GM12878 (cell line): Measurements from ENCODE around the gene OSBPL10. TPM values are rescaled to one million over a fixed set of nuclear protein-coding genes. Genes with fewer than 3 reads are reported as not detected.

ENCODE experiments used
- ATAC-seq: fragments of 200-7000 bp; cut with Tn5 transposase; 3 replicates; pipeline ENCODE4 v1.9.1; 2020; ENCODE audit warnings: mild to moderate bottlenecking, moderate library complexity
- BruUV-seq: library from RNA; stranded (reverse); fragments of 400-500 nt; replicated peaks from 2 replicates; lab custom pipeline; 2021; lab: Mats Ljungman, UMichigan
- CTCF ChIA-PET: fragments of 300-600 bp; sonication (Branson Sonifier 250); formaldehyde crosslinking; extraction: SDS; loops from one replicate; lab custom pipeline; 2021; ENCODE audit warnings: inconsistent platforms; lab: Yijun Ruan, JAX
- POLR2A ChIA-PET: fragments of 350-600 bp; formaldehyde crosslinking; extraction: SDS; loops from one replicate; lab custom pipeline; 2021; ENCODE audit warnings: inconsistent platforms; lab: Charles Lee
- RAD21 ChIA-PET: fragments of 300-600 bp; sonication (Branson Sonifier 250); formaldehyde crosslinking; loops from one replicate; lab custom pipeline; 2023; ENCODE audit warnings: antibody characterized with exemption; ENCODE audit not compliant: unreplicated experiment; lab: Charles Lee
- SMC1A ChIA-PET: fragments of 300-600 bp; sonication (Branson Sonifier 250); formaldehyde crosslinking; loops from one replicate; lab custom pipeline; 2023; ENCODE audit not compliant: unreplicated experiment, uncharacterized antibody; lab: Charles Lee
- DNase-seq: peaks from one replicate; pipeline ENCODE4 v3.0.0-alpha.2; 2011; ENCODE audit warnings: low read depth, low spot score
- FAIRE-seq: peaks from 3 replicates; lab custom pipeline; 2011; peaks lifted over from hg19 to GRCh38; lab: Jason Lieb, UNC
- H2AFZ ChIP-seq: 2 replicates; pipeline ENCODE4 v1.6.0; 2011; ENCODE audit warnings: low read depth, low read length, control low read depth; ENCODE audit not compliant: control insufficient read depth
- H3K27ac ChIP-seq: 2 replicates; pipeline ENCODE4 v1.5.1; 2011; ENCODE audit warnings: control low read depth; ENCODE audit not compliant: control insufficient read depth, insufficient read depth
- H3K27me3 ChIP-seq, 2 experiments: replicated peaks in 1 of 2; 2 replicates each; pipeline versions ENCODE4 v1.6.0 to v1.6.1; 2011; ENCODE audit warnings: low read length in 1 of 2; ENCODE audit not compliant: control insufficient read depth in 2 of 2, insufficient read depth in 2 of 2
- H3K36me3 ChIP-seq, 2 experiments: 2 replicates each; pipeline ENCODE4 v1.5.1; 2011; ENCODE audit warnings: low read length in 1 of 2; ENCODE audit not compliant: control insufficient read depth in 2 of 2, insufficient read depth in 2 of 2
- H3K4me1 ChIP-seq: 2 replicates; pipeline ENCODE4 v1.6.1; 2011; ENCODE audit warnings: mild to moderate bottlenecking, low read length, moderate library complexity, mixed read lengths; ENCODE audit not compliant: control insufficient read depth, insufficient read depth
- H3K4me2 ChIP-seq: 2 replicates; pipeline ENCODE4 v1.6.0; 2011; ENCODE audit warnings: control low read depth; ENCODE audit not compliant: control insufficient read depth, insufficient read depth
- H3K4me3 ChIP-seq: fragments of 200-600 bp; sonication (generic); 2 replicates; pipeline ENCODE4 v1.5.1; 2016
- H3K79me2 ChIP-seq: 2 replicates; pipeline ENCODE4 v1.6.0; 2011; ENCODE audit warnings: low read length; ENCODE audit not compliant: control insufficient read depth, insufficient read depth
- H3K9ac ChIP-seq: 2 replicates; pipeline ENCODE4 v1.8.0; 2011; ENCODE audit warnings: low read length, control low read depth, mixed read lengths; ENCODE audit not compliant: control insufficient read depth, insufficient read depth
- H3K9me3 ChIP-seq: replicated peaks from 3 replicates; pipeline ENCODE4 v1.5.1; 2011; ENCODE audit warnings: mild to moderate bottlenecking, low read length; ENCODE audit not compliant: control insufficient read depth, insufficient read depth
- H4K20me1 ChIP-seq: 2 replicates; pipeline ENCODE4 v1.6.0; 2011; ENCODE audit not compliant: control insufficient read depth, insufficient read depth
- CBFB ChIP-seq: IDR thresholded peaks from 2 replicates; pipeline ENCODE4 v1.6.1; 2016; ENCODE audit warnings: antibody characterized with exemption, low read depth
- KDM1A ChIP-seq: fragments of 200-600 bp; sonication (generic); IDR thresholded peaks from 2 replicates; pipeline ENCODE4 v1.6.1; 2016; ENCODE audit warnings: borderline replicate concordance
- NR2C1 ChIP-seq: fragments of 450-650 bp; IDR thresholded peaks from 2 replicates; pipeline ENCODE4 v1.6.1; 2017; ENCODE audit warnings: antibody characterized with exemption, mild to moderate bottlenecking, moderate library complexity
- NR2C2 ChIP-seq: IDR thresholded peaks from 2 replicates; pipeline ENCODE4 v1.6.1; 2011; ENCODE audit warnings: borderline replicate concordance, low read depth; ENCODE audit not compliant: control insufficient read depth, insufficient read length
- SMAD5 ChIP-seq: IDR thresholded peaks from 2 replicates; pipeline ENCODE4 v1.6.1; 2016; ENCODE audit warnings: antibody characterized with exemption, low read depth
- YBX1 ChIP-seq: fragments of 450-650 bp; IDR thresholded peaks from 2 replicates; pipeline ENCODE4 v1.6.1; 2016; ENCODE audit warnings: antibody characterized with exemption
- ZBED1 ChIP-seq: IDR thresholded peaks from 2 replicates; pipeline ENCODE4 v1.6.1; 2016; ENCODE audit warnings: borderline replicate concordance
- ZNF384 ChIP-seq: IDR thresholded peaks from 2 replicates; pipeline ENCODE4 v1.6.1; 2012; ENCODE audit warnings: low read depth, mild to moderate bottlenecking, low read length, improper control_type of control experiment, borderline replicate concordance
- WGBS: methylation state at CpG from one replicate; pipeline ENCODE4 v1.1.6; 2016; ENCODE audit warnings: low lambda C conversion rate; ENCODE audit not compliant: insufficient replicate concordance, insufficient coverage; ENCODE audit errors: missing lambda C conversion rate; 5-methylcytosine and 5-hydroxymethylcytosine counted together
- in situ Hi-C: fragments of 300-500 bp; cut with MboI; formaldehyde crosslinking; loops from 9 replicates; pipeline ENCODE4 v1.14.3; 2018; ENCODE audit warnings: mixed read lengths
- intact Hi-C: fragments of 100-400 bp; cut with micrococcal nuclease; formaldehyde crosslinking; loops from one replicate; pipeline ENCODE4 v1.14.2; 2022; ENCODE audit not compliant: unreplicated experiment
- polyA plus RNA-seq, 11 experiments: library from polyadenylated mRNA; depleted of rRNA in 4 of 11; unstranded in 6 of 11; stranded (reverse) in 5 of 11; fragments of >200 nt; fragmentation: Nextera tagmentation in 4 of 11; fragmentation: Illumina TruSeq in 1 of 11; extraction: Ambion mirVana in 4 of 11; extraction: Trizol in 1 of 11; gene quantifications; 1 replicate in 1 of 11; 2 replicates in 10 of 11; pipeline versions ENCODE4 v1.2.1 to v1.2.3, GENCODE V29; 2011 to 2016; ENCODE audit warnings: inconsistent platforms in 2 of 11, missing spikeins in 2 of 11, low read depth in 1 of 11
- total RNA-seq, 4 experiments: library from RNA; depleted of rRNA in 3 of 4; stranded (reverse); fragments of >200 nt in 3 of 4; fragmentation: Illumina TruSeq in 1 of 4; extraction: Trizol in 1 of 4; gene quantifications; 2 replicates each; pipeline versions ENCODE4 v1.2.1 to v1.2.3, GENCODE V29; 2013 to 2021
- TF ChIP-seq, protein P1 (sequence below): IDR thresholded peaks from 2 replicates; pipeline ENCODE4 v1.6.1; 2011; ENCODE audit warnings: borderline replicate concordance, low read depth, mild to moderate bottlenecking, moderate library complexity, low read length; ENCODE audit not compliant: insufficient read depth, poor library complexity, severe bottlenecking
- TF ChIP-seq, protein P2 (sequence below): fragments of 450-650 bp; formaldehyde crosslinking; IDR thresholded peaks from 2 replicates; pipeline ENCODE4 v1.5.0; 2022; ENCODE audit warnings: mild to moderate bottlenecking, missing genetic modification characterization
- TF ChIP-seq, protein P3 (sequence below): fragments of 150-350 bp; IDR thresholded peaks from 2 replicates; pipeline ENCODE4 v1.6.1; 2016; ENCODE audit warnings: low read depth, low read length
- TF ChIP-seq, protein P4 (sequence below): fragments of 450-650 bp; IDR thresholded peaks from 2 replicates; pipeline ENCODE4 v1.6.1; 2017; ENCODE audit warnings: mild to moderate bottlenecking, moderate library complexity

Gene OSBPL10
- total and polyA plus RNA-seq, 10 of the 15 experiments (the other 5 are each of a cell fraction or from before 2014, with no cell fraction given) = 0.03 to 0.25 (median 0.09) TPM; not detected in 5

DNA sequence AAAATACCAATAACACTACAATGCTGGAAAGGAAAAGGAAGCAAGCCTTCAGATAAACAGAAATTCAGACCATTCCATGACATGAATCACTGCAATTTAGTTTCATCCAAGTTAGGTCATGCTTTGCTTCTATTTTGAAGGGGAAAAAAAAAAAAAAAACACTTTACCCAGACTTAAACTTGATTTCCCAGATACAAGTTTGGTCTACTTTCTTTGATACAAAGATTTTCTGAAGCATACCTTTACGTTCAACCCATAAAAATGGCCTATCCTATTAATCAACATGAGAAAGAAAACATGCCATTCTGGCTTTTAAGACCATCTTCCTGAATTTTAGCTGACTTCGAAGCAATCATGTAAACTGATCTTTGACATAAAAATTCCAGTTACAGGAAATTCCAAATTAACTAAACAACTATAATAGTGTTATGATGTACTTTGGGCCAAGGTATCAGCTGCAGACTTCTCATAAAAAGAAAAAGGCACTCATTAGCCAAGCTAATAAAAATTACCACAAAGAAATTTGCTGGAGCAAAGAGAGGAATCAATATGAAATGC, 12.6 kb downstream of the OSBPL10 start:
- FAIRE-seq (no peak), DNase-seq (no peak), ATAC-seq (no peak)
- no peaks in the 10 kb centered on the region for H3K27me3 ChIP-seq
- H3K9ac ChIP-seq = no peak overlapping the region
- H4K20me1 ChIP-seq = no peaks in the 10 kb centered on the region
- no TSS peak for BruUV-seq
- WGBS = 42% methylated on average over 2 of the region's 2 CpGs
- no peak overlapping the region for H2AFZ ChIP-seq
- TF ChIP-seq NR2C1 (no peak), ZNF384 (no peak), NR2C2 (no peak), SMAD5 (no peak), KDM1A (no peak), CBFB (no peak), YBX1 (no peak), ZBED1 (no peak)
- TF ChIP-seq, protein P1, sequence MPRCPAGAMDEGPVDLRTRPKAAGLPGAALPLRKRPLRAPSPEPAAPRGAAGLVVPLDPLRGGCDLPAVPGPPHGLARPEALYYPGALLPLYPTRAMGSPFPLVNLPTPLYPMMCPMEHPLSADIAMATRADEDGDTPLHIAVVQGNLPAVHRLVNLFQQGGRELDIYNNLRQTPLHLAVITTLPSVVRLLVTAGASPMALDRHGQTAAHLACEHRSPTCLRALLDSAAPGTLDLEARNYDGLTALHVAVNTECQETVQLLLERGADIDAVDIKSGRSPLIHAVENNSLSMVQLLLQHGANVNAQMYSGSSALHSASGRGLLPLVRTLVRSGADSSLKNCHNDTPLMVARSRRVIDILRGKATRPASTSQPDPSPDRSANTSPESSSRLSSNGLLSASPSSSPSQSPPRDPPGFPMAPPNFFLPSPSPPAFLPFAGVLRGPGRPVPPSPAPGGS = no peak
- TF ChIP-seq, protein P2, sequence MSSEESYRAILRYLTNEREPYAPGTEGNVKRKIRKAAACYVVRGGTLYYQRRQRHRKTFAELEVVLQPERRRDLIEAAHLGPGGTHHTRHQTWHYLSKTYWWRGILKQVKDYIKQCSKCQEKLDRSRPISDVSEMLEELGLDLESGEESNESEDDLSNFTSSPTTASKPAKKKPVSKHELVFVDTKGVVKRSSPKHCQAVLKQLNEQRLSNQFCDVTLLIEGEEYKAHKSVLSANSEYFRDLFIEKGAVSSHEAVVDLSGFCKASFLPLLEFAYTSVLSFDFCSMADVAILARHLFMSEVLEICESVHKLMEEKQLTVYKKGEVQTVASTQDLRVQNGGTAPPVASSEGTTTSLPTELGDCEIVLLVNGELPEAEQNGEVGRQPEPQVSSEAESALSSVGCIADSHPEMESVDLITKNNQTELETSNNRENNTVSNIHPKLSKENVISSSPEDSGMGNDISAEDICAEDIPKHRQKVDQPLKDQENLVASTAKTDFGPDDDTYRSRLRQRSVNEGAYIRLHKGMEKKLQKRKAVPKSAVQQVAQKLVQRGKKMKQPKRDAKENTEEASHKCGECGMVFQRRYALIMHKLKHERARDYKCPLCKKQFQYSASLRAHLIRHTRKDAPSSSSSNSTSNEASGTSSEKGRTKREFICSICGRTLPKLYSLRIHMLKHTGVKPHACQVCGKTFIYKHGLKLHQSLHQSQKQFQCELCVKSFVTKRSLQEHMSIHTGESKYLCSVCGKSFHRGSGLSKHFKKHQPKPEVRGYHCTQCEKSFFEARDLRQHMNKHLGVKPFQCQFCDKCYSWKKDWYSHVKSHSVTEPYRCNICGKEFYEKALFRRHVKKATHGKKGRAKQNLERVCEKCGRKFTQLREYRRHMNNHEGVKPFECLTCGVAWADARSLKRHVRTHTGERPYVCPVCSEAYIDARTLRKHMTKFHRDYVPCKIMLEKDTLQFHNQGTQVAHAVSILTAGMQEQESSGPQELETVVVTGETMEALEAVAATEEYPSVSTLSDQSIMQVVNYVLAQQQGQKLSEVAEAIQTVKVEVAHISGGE = no peak
- TF ChIP-seq, protein P3, sequence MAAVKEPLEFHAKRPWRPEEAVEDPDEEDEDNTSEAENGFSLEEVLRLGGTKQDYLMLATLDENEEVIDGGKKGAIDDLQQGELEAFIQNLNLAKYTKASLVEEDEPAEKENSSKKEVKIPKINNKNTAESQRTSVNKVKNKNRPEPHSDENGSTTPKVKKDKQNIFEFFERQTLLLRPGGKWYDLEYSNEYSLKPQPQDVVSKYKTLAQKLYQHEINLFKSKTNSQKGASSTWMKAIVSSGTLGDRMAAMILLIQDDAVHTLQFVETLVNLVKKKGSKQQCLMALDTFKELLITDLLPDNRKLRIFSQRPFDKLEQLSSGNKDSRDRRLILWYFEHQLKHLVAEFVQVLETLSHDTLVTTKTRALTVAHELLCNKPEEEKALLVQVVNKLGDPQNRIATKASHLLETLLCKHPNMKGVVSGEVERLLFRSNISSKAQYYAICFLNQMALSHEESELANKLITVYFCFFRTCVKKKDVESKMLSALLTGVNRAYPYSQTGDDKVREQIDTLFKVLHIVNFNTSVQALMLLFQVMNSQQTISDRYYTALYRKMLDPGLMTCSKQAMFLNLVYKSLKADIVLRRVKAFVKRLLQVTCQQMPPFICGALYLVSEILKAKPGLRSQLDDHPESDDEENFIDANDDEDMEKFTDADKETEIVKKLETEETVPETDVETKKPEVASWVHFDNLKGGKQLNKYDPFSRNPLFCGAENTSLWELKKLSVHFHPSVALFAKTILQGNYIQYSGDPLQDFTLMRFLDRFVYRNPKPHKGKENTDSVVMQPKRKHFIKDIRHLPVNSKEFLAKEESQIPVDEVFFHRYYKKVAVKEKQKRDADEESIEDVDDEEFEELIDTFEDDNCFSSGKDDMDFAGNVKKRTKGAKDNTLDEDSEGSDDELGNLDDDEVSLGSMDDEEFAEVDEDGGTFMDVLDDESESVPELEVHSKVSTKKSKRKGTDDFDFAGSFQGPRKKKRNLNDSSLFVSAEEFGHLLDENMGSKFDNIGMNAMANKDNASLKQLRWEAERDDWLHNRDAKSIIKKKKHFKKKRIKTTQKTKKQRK = no peak
- TF ChIP-seq, protein P4, sequence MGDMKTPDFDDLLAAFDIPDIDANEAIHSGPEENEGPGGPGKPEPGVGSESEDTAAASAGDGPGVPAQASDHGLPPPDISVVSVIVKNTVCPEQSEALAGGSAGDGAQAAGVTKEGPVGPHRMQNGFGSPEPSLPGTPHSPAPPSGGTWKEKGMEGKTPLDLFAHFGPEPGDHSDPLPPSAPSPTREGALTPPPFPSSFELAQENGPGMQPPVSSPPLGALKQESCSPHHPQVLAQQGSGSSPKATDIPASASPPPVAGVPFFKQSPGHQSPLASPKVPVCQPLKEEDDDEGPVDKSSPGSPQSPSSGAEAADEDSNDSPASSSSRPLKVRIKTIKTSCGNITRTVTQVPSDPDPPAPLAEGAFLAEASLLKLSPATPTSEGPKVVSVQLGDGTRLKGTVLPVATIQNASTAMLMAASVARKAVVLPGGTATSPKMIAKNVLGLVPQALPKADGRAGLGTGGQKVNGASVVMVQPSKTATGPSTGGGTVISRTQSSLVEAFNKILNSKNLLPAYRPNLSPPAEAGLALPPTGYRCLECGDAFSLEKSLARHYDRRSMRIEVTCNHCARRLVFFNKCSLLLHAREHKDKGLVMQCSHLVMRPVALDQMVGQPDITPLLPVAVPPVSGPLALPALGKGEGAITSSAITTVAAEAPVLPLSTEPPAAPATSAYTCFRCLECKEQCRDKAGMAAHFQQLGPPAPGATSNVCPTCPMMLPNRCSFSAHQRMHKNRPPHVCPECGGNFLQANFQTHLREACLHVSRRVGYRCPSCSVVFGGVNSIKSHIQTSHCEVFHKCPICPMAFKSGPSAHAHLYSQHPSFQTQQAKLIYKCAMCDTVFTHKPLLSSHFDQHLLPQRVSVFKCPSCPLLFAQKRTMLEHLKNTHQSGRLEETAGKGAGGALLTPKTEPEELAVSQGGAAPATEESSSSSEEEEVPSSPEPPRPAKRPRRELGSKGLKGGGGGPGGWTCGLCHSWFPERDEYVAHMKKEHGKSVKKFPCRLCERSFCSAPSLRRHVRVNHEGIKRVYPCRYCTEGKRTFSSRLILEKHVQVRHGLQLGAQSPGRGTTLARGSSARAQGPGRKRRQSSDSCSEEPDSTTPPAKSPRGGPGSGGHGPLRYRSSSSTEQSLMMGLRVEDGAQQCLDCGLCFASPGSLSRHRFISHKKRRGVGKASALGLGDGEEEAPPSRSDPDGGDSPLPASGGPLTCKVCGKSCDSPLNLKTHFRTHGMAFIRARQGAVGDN = no peak
- no peaks in the 10 kb centered on the region for H3K36me3 ChIP-seq
- no peaks in the 10 kb centered on the region; the same call in 1 of the 2 replicates for H3K4me1 ChIP-seq
- no peaks in the 10 kb centered on the region; the same call in 2 of the 3 replicates for H3K9me3 ChIP-seq
- no peak overlapping the region for H3K27ac ChIP-seq
- ChIA-PET CTCF (no interaction called here), POLR2A (no interaction called here), SMC1A (no interaction called here), RAD21 (no interaction called here)
- H3K79me2 ChIP-seq = no peaks in the 10 kb centered on the region
- in situ Hi-C loops = no loop called here
- intact Hi-C loops = no loop called here
- H3K4me2 ChIP-seq = no peak overlapping the region
- H3K4me3 ChIP-seq = no peak overlapping the region
